GF-D8 (cell line): ENCODE measurements around the gene SH3BP2.

Experiments
- DNase-seq: peaks from one replicate; lab custom pipeline; 2025; lab: John Stamatoyannopoulos, UW

Gene SH3BP2

GRCh38 chr4:2790583-2791517 is 2.0 kb upstream of the SH3BP2 start:
- DNase-seq: no peak

- no peak for DNase-seq
Observed at GRCh38 chr4:2791518-2792395, 1.1 kb upstream of the SH3BP2 start.

GRCh38 chr4:2792396-2792710 is 532 bp upstream of the SH3BP2 start:
- no peak for DNase-seq

GRCh38 chr4:2793586-2794485 is 951 bp downstream of the SH3BP2 start:
- DNase-seq: peak; percentile 10

GRCh38 chr4:2794486-2795299 is 1.8 kb downstream of the SH3BP2 start:
- no peak for DNase-seq

GRCh38 chr4:2795300-2795892 is 2.5 kb downstream of the SH3BP2 start:
- DNase-seq: no peak

- peak; percentile 12 for DNase-seq
Observed at GRCh38 chr4:2795893-2796848, 3.3 kb downstream of the SH3BP2 start.

GRCh38 chr4:2796849-2797544 is 4.1 kb downstream of the SH3BP2 start:
- DNase-seq: no peak

- DNase-seq: peak; percentile 59
Observed at GRCh38 chr4:2797545-2798305, 4.8 kb downstream of the SH3BP2 start.

- DNase-seq: peak; percentile 62
Observed at GRCh38 chr4:2798399-2799223, 5.7 kb downstream of the SH3BP2 start.

GRCh38 chr4:2799224-2799911 is 6.5 kb downstream of the SH3BP2 start:
- peak; percentile 56 for DNase-seq

GRCh38 chr4:2799971-2800690 is 7.2 kb downstream of the SH3BP2 start:
- peak; percentile 18 for DNase-seq

- DNase-seq: peak; percentile 65
Observed at GRCh38 chr4:2800691-2801596, 8.1 kb downstream of the SH3BP2 start.

- no peak for DNase-seq
Observed at GRCh38 chr4:2802618-2803531, 10.0 kb downstream of the SH3BP2 start.
